Measurements from ENCODE around the gene AFF3.

Gene AFF3

DNA sequence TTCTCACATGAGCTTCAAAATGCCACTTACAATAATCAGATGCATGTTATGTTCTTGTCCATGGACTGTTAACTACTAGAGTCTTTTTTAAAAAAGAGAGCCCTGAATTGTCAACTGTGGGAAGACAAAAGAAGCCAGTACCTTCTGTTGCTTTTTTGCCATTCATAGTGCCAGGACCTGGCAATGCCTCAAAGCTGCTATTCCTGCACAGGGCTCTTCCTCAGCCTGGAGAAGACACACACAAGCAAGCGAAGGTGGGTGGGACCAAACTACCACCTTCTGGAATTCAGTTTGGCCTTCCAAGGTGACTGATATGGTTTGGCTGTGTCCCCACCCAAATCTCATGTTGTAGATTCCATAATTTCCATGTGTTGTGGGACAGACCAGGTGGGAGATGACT is 160.6 kb downstream of the AFF3 start:
- TF ChIP-seq, protein P1, sequence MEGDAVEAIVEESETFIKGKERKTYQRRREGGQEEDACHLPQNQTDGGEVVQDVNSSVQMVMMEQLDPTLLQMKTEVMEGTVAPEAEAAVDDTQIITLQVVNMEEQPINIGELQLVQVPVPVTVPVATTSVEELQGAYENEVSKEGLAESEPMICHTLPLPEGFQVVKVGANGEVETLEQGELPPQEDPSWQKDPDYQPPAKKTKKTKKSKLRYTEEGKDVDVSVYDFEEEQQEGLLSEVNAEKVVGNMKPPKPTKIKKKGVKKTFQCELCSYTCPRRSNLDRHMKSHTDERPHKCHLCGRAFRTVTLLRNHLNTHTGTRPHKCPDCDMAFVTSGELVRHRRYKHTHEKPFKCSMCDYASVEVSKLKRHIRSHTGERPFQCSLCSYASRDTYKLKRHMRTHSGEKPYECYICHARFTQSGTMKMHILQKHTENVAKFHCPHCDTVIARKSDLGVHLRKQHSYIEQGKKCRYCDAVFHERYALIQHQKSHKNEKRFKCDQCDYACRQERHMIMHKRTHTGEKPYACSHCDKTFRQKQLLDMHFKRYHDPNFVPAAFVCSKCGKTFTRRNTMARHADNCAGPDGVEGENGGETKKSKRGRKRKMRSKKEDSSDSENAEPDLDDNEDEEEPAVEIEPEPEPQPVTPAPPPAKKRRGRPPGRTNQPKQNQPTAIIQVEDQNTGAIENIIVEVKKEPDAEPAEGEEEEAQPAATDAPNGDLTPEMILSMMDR (IDR thresholded peaks at IDR 0.05) = no peak

DNA sequence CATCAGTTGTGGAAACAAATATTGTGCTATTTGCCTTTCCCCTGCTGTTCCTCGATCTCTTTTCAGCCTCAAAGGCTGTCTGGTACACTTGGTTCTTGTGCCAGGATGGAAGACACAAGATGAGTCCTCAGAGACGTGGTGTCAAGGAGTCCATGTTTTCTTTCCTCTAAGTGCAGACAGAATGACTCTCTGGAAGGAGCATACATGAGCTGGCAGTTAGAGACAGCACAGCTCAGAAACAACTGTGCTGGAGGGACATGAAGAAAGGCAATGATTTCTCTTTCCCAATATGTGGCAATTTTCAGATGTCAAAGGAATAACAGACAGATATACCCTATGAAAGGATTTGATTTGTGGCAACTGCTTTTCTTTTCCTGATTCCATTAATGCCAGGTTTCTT is 162.2 kb downstream of the AFF3 start:
- TF ChIP-seq, protein P1 (IDR thresholded peaks at IDR 0.05) = no peak

DNA sequence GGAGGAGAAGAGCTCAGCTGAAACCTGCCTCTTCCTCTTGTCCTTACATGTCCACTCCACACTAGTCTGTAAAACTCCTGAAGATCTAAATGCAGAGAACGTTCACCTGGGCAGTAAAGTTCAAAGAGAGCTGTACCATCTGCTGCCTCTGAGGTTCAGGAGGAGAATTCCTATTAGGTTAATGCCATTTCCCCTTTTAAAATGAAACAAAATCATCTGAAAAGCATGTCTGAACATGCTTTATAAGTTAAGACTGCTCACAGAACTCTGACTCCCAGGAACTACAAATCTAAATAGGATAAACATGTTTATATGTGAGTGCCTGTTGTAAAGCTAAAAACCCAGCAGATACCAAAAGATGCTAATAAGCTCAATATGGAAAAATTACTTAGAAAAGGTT is 164.4 kb downstream of the AFF3 start:
- TF ChIP-seq, protein P1 (IDR thresholded peaks at IDR 0.05) = no peak

DNA sequence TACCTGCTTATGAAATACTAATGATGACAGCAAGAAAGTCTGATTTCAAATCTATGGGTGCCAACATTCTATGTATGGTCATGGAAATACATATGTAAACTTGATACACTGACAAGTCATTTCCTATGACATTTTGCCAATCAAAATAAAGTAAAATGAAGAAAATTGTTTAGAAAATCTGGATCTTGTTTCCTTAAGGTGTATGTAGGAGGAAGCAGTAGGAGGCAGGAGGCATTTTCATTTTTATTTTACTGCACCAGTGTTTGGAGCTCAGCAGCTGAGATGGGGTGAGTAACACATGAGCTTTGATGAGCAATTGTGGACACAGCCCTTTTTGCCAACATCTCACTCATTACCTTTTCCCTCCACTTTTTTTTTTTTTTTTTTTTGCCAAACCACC is 167.0 kb downstream of the AFF3 start:
- TF ChIP-seq, protein P1 (IDR thresholded peaks at IDR 0.05) = no peak

DNA sequence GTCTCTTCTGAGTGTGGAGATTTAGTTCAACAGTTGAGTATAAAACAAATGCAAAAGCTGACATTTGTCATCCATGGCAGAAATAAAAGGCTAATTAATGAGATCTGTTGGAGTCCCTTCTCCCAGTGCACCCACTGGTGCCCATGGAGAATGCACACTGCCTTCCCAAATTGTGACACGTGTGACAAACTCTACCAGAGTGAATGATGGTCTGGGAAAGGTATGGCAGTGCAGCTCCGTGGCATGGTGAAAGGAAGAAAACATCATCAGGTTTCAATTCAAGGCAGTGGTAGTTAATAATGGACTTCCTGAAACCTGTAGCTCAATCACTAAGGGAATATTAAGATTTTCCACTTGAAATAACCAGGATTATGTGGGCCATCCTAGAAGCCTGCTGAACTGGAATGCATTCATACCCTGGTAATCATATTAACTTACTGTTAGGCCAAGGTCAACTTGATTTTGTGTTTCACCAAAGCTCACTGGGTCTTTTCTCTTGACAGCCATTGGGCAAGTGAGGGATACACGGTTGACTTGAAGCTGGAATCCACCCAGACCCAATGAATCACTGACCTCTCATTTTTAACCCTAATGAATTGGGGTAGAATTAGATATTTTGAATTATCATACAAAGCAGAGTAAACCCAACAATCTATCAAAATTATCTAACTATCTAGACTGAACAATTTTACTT is 167.6 kb downstream of the AFF3 start:
- TF ChIP-seq, protein P1 (IDR thresholded peaks at IDR 0.05) = no peak

DNA sequence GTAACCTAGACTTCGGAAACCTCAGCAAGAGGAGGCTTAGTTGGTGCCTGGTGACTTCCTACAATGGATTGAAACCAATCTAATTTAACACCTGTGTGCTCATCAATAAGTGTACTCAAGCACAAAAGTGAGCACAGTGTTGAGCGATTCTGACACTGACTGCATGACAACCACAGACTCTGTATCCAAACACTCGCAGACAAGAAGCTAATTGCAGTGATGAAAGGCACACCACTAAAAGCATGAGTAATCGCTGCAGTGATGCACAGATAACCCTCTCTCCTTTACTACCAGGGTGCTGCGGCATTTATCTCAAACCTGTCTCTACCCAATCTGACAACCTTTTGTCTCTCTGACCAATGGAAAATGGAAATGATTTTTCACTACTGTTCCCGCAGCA is 168.1 kb downstream of the AFF3 start:
- TF ChIP-seq, protein P1 (IDR thresholded peaks at IDR 0.05) = no peak

DNA sequence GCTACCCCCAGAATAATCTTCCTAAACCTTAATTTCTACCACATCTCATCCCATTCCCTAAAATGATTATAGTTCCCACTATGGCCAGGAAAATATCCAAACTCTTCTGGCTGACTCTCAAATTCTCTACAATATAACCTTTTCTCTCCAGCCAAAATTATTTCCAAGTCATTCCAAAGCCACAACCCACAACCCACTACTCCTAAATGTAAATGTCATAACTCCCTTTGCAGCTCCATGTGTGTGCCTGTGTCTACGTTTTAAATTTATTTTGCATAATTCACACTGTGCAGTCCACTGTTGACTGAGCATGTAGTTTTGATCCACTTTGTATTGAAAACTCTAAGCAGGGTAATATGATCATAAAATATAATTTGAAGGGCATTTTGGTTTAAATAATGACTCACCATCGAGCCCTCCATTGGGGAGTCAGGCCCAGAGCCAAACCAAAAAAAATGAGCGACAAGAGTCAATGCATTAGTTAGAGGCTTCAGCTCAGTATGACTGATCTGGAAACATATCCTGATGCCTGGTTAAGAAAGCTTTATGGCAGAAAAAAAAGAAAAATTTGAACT is 171.0 kb downstream of the AFF3 start:
- TF ChIP-seq, protein P1 (IDR thresholded peaks at IDR 0.05) = no peak

Measured in LNCAP (cell line).